HepG2 (cell line): ENCODE measurements around the gene ITGB7. TPM values are rescaled to one million over a fixed set of nuclear protein-coding genes. Genes with fewer than 3 reads are reported as not detected.

Experiments
- ATF5 ChIP-seq: sonication (generic); formaldehyde crosslinking; IDR thresholded peaks from 2 replicates; pipeline ENCODE4 v1.4.0; 2020; ENCODE audit warnings: mild to moderate bottlenecking, low read depth, missing genetic modification reagents
- DMAP1 ChIP-seq: IDR thresholded peaks from 2 replicates; pipeline ENCODE4 v1.6.1; 2016
- GMEB1 ChIP-seq: sonication (generic); formaldehyde crosslinking; IDR thresholded peaks from 2 replicates; pipeline ENCODE4 v1.5.1; 2020; ENCODE audit warnings: missing genetic modification reagents, mild to moderate bottlenecking, borderline replicate concordance
- HDAC2 ChIP-seq: sonication (generic); formaldehyde crosslinking; IDR thresholded peaks from 2 replicates; pipeline ENCODE4 v1.4.0; 2020; ENCODE audit warnings: missing genetic modification reagents
- KDM1A ChIP-seq: IDR thresholded peaks from 2 replicates; pipeline ENCODE4 v1.6.1; 2016; ENCODE audit warnings: missing compliant biosample characterization
- MIXL1 ChIP-seq: IDR thresholded peaks from 2 replicates; pipeline ENCODE4 v1.6.1; 2016
- MXD1 ChIP-seq: sonication (generic); formaldehyde crosslinking; IDR thresholded peaks from 2 replicates; pipeline ENCODE4 v1.4.0; 2020; ENCODE audit warnings: mild to moderate bottlenecking, missing genetic modification reagents
- MXI1 ChIP-seq: IDR thresholded peaks from 3 replicates; pipeline ENCODE4 v1.6.1; 2012; ENCODE audit warnings: low read depth, low read length, inconsistent platforms, borderline replicate concordance
- NR1H2 ChIP-seq: sonication (generic); formaldehyde crosslinking; IDR thresholded peaks from 2 replicates; pipeline ENCODE4 v1.8.1; 2022; ENCODE audit warnings: low read depth, missing genetic modification reagents, borderline replicate concordance
- NR2C2 ChIP-seq: sonication (generic); formaldehyde crosslinking; IDR thresholded peaks from 2 replicates; pipeline ENCODE4 v1.4.0; 2020; ENCODE audit warnings: missing genetic modification reagents, mild to moderate bottlenecking, moderate library complexity, borderline replicate concordance
- SMYD3 ChIP-seq: sonication (generic); formaldehyde crosslinking; IDR thresholded peaks from 2 replicates; pipeline ENCODE4 v1.8.1; 2023; ENCODE audit warnings: mild to moderate bottlenecking, missing genetic modification reagents
- SP140L ChIP-seq: sonication (generic); formaldehyde crosslinking; IDR thresholded peaks from 2 replicates; pipeline ENCODE4 v1.4.0; 2020; ENCODE audit warnings: missing genetic modification reagents, borderline replicate concordance
- ZBTB46 ChIP-seq: sonication (generic); formaldehyde crosslinking; IDR thresholded peaks from 2 replicates; pipeline ENCODE4 v1.4.0; 2020; ENCODE audit warnings: mild to moderate bottlenecking, missing genetic modification reagents, borderline replicate concordance
- ZNF205 ChIP-seq: IDR thresholded peaks from 2 replicates; pipeline ENCODE4 v1.6.1; 2018; ENCODE audit warnings: missing biosample characterization, missing genetic modification reagents
- ZNF274 ChIP-seq: sonication (generic); formaldehyde crosslinking; IDR thresholded peaks from 2 replicates; pipeline ENCODE4 v1.5.1; 2020; ENCODE audit warnings: mild to moderate bottlenecking, missing genetic modification reagents
- ZNF275 ChIP-seq: sonication (generic); formaldehyde crosslinking; IDR thresholded peaks from 2 replicates; pipeline ENCODE4 v1.8.0; 2022; ENCODE audit warnings: missing genetic modification reagents, mild to moderate bottlenecking, inconsistent platforms, borderline replicate concordance
- polyA plus RNA-seq, 8 experiments: library from polyadenylated mRNA; depleted of rRNA in 3 of 8; stranded (reverse) in 7 of 8; unstranded in 1 of 8; fragments of >200 nt; fragmentation: Illumina TruSeq in 4 of 8; extraction: Trizol in 4 of 8; gene quantifications; 2 replicates each; pipeline versions ENCODE4 v1.2.1 to v1.2.3, GENCODE V29; 2011 to 2016; ENCODE audit warnings: low read depth in 4 of 8, missing spikeins in 1 of 8, mixed read lengths in 1 of 8; ENCODE audit not compliant: insufficient read depth in 1 of 8
- total RNA-seq, 5 experiments: library from RNA; depleted of rRNA; stranded (reverse); fragments of >200 nt; fragmentation: Illumina TruSeq; extraction: Trizol; gene quantifications; 2 replicates each; pipeline ENCODE4 v1.2.3, GENCODE V29; 2016; ENCODE audit warnings: low read depth in 1 of 5

Gene ITGB7
- total and polyA plus RNA-seq, 2 of the 13 experiments (the other 11 are each of a cell fraction or from before 2014, with no cell fraction given), result 0.16 to 0.18 TPM

- TF ChIP-seq ZNF274 (CRISPR knock-in tag), result peak; percentile 62; the same call in 1 of the 2 replicates
- TF ChIP-seq ZNF275 (CRISPR knock-in tag), result no peak
- TF ChIP-seq SP140L (CRISPR knock-in tag), result no peak
- no peak for TF ChIP-seq NR1H2 (CRISPR knock-in tag)
- 0 out of 2 replicates have a peak, but pooled peaks have one; percentile 29 for TF ChIP-seq MXD1 (CRISPR knock-in tag)
- 0 out of 2 replicates have a peak, but pooled peaks have one; percentile 54 for TF ChIP-seq MIXL1
- TF ChIP-seq MXI1, result peak; percentile 15; the same call in 1 of the 3 replicates
- peak; percentile 52; the same call in 1 of the 2 replicates for TF ChIP-seq NR2C2 (CRISPR knock-in tag)
- no peak for TF ChIP-seq SMYD3 (CRISPR knock-in tag)
- TF ChIP-seq ZBTB46 (CRISPR knock-in tag), result 0 out of 2 replicates have a peak, but pooled peaks have one; percentile 39
- TF ChIP-seq DMAP1 (CRISPR knock-in tag), result peak; percentile 36; the same call in 1 of the 2 replicates
- peak; percentile 46; the same call in 1 of the 2 replicates for TF ChIP-seq ZNF205 (CRISPR knock-in tag)
- peak; percentile 16; the same call in 1 of the 2 replicates for TF ChIP-seq GMEB1 (CRISPR knock-in tag)
- TF ChIP-seq HDAC2 (CRISPR knock-in tag), result peak; percentile 49; the same call in 1 of the 2 replicates
- 0 out of 2 replicates have a peak, but pooled peaks have one; percentile 31 for TF ChIP-seq KDM1A (CRISPR knock-in tag)
- TF ChIP-seq ATF5 (CRISPR knock-in tag), result 0 out of 2 replicates have a peak, but pooled peaks have one; percentile 75
Observed at GRCh38 chr12:53159195-53159839, 47.7 kb downstream of the ITGB7 start (continued).
